GM21723 (cell line): ENCODE results near the gene PDIA5.
A peak's percentile ranks its signal among the peaks of the same experiment; 100 is the strongest.

Source experiments
- ATAC-seq: cut with Tn5 transposase; IDR thresholded peaks from one replicate; pipeline ENCODE4 v1.9.1; 2021; ENCODE audit warnings: mild to moderate bottlenecking, moderate library complexity; ENCODE audit not compliant: unreplicated experiment

The PDIA5 gene

DNA sequence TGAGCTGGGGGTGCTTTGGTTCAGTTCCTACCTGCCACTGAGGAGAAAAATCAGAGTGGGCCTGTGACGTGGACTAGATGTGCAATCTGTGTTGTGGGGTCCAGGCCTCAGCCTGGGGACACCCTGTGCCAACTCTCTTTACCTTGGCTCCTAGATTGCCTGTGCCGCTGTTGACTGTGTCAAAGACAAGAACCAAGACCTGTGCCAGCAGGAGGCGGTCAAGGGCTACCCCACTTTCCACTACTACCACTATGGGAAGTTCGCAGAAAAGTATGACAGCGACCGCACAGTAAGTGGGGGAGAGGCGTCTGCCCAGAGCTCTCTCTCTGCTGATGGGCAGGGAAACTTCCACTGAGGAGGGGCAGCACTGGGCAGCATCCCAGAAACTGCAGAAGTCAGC, 94.3 kb downstream of the PDIA5 start:
- no peak for ATAC-seq

DNA sequence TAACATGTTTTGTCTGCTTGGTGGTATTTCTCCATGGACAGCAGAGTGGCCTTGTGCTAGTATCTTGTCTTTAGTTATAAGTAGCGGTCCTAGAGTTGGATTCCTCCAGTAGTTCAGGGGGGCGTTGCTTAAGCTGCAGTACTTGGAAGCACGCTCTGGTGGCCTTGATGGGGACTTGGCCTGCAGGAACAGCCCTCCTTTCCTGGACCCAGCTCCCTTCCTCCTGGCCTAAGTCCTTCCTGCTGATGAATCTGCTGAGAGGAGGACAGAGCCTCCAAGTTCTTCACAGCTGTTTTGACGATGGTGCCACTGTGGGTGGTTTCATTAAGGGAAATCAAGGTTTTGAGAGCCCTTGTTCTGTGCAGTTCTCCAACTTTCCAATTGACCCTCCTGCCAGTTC, 96.3 kb downstream of the PDIA5 start:
- no peak for ATAC-seq

DNA sequence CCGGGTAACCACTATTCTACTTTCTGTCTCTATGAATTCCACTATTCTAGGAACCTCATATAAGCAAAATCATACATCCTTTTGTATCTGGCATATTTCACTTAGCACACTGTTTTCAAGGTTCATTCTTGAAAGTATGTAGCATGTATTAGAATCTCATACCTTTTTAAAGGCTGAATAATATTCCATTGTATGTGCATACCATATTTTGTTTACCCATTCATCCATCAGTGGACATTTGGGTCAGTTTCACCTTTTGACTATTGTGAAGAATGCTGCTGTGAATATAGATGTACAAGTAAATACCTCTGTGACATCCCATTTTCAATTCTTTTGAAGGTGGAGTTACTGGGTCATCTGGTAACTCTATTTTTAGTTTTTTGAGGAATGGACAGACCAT, 98.3 kb downstream of the PDIA5 start:
- ATAC-seq: no peak

GRCh38 chr3:123167686-123168085, 100.9 kb downstream of the PDIA5 start:
- no peak for ATAC-seq

DNA sequence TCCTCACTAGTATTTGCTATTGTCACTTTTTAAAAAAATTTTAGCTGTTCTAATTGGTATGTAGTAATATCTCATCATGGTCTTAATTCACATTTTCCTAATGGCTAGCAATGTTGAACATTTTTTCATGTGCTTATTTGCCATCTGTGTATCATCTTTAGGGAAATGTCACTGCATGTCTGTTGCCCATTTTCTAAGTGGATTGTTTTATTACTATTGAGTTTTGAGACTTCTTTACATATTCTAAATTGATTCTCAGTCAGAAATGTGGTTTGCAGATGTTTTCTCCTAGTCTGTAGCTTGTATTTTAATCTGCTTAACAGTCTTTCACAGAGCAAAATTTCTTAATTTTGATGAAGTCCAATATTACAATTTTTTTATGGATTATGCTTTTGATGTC, 101.3 kb downstream of the PDIA5 start:
- ATAC-seq: no peak

DNA sequence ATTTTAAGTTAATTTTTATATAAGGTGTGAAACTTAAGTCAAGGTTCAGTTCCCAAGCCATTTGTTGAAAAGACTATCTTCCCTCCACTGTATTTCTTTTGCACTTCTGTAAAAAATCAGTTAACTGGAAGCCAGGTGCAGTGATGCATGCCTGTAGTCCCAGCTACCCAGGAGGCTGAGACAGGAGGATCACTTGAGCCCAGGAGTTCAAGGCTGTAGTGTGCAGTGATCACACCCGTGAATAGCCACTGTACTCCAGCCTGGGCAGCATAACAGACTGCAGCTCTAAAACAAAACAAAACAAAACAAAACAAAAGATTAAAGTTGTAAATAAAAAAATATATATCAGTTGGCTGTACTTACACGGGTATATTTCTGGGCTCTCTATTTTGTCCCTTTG, 101.8 kb downstream of the PDIA5 start:
- no peak for ATAC-seq

DNA sequence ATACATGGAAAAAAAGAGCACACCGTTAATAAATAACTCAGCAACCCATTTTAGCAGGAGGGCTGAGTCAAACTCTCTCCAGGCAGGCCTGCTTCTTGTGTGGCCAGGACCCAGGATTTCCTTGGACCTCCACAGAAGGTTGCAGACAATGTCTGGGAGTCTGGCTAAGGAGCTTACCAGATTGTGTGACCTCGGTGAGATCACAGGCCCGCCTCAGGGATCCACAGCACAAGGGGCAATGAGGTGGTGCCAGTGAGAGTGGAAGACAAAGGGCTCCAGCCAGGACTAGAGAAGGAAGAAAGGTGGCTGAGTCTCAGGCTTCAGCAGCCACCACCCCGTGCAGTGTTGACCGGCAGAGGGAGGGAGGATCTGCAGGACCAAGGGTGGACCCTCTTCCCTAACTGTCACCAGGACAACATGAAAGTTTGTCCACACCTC, 102.7 kb downstream of the PDIA5 start:
- ATAC-seq: no peak

- ATAC-seq: no peak
These were observed 103.1 kb downstream of the PDIA5 start for GRCh38 chr3:123169930-123170329.

DNA sequence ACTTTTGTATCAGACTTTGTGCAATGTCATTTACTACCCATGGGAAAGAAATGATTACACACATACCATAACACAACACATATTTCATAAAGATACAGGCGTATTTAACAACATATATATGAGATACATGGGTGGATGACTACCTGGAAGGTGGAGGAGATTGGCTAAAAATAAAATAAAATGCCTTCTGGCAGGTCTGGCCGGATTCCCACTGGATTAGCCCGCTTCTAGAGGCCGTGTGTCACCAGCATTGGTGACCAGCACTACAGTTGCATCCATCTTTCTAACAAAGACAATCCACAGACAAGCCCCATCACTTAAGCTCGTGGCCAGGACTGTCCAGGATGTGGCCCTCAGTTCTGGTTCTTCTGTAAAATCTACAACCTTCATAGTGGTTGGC, 114.0 kb downstream of the PDIA5 start:
- ATAC-seq: no peak

GRCh38 chr3:123186695-123187094, 119.9 kb downstream of the PDIA5 start:
- ATAC-seq: no peak

- no peak for ATAC-seq
These were observed 121.2 kb downstream of the PDIA5 start for GRCh38 chr3:123188058-123188457.

- no peak for ATAC-seq
These were observed 126.8 kb downstream of the PDIA5 start for GRCh38 chr3:123193448-123194101.

- no peak for ATAC-seq
These were observed 127.7 kb downstream of the PDIA5 start for GRCh38 chr3:123194552-123194951.

GRCh38 chr3:123198372-123198771, 131.5 kb downstream of the PDIA5 start:
- ATAC-seq: no peak

DNA sequence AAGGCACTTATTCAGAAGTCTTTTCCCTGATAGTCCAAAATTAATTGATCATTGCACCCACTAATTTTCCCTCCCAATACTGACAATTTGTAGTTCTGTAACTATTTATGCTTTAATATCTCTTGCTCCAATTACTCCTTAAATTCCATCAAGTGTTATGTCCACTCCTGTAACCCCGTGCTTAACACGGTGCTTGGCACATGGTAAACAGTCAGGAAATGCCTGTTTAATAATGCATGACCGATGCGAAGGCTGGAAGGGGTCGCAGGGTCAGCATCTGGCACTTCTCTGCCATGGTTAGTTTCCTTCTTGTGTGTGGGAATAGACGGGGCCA, 134.4 kb downstream of the PDIA5 start:
- ATAC-seq: no peak

DNA sequence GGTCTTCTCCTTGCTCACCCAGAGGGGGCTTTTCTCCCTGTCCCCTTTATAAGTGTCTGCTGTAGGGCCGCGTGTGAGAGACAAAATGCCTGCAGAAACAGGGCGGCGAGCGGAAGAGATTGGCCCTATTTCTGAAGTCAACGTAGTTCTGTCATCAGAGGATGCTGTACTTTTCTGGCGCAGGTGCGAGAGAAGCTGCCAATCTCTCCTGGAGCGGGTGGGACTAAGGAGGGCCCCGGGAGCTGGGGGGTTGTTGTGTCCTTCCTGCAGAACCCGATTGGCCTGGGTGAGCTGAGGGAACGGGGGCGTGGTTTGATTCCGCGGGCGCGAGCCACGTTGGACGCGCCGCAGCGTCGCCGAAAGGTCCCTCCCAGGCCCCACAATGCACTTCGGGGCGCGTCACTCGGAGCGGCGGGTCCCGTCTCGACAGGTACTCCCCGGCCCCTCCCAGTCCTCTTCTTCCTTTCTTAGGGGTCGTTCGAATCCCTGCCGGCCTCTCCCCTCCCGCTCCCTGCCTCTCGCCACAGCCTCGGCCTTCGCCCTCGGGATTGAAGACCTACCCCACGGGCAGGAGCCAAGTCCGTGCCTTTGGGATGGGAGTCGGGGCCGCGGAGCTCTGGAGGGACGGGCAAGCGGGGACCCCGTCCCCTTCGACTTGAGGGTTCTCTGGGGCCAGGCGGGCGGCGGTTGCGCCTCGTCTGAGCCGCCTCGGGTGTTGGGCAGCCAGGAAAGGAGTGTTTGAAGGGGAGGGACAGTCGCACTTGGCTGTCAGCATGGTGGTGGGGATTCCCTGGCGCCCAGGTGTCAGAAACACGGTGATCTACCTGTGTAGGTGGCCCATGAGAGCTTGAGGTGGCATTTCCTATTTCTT, 135.0 kb downstream of the PDIA5 start, which contains the start of gene SEC22A:
TSS of gene SEC22A (plus strand) at position 387 of the 871 bp plus-strand sequence. CDS start 7,275 bp downstream, outside the sequence.
- ATAC-seq: peak; percentile 97

DNA sequence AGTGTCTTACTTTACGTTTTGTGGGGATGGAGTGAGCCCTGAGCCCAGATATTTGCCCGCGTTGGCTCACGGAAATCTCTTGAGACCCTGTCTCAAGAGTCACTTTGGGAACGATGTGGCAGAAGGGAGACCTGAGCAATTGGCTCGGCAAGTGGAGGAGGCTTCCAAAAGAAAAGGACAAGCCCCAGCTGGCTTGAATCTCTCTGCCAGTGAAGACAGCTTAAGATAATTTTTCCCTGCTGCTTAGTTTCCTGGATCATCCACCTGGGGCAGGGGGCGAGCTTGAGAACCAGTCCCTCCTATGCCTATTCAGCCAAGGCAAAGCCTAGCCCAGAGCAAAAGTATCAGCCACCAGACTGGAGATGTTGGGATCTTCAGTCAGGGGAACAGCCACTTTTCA, 135.6 kb downstream of the PDIA5 start:
- no peak for ATAC-seq
